HL-60 (cell line): ENCODE data around the gene USP36.
A peak's percentile ranks its signal among the peaks of the same experiment; 100 is the strongest.

Source experiments
- GABPA ChIP-seq: IDR thresholded peaks from 2 replicates; pipeline ENCODE4 v1.6.1; 2012; ENCODE audit warnings: low read depth
- POLR2AphosphoS5 ChIP-seq: IDR thresholded peaks from 2 replicates; pipeline ENCODE4 v1.6.1; 2012; ENCODE audit warnings: low read depth
- TF ChIP-seq, protein P1 (sequence below): IDR thresholded peaks from one replicate; pipeline ENCODE4 v1.5.1; 2011; ENCODE audit warnings: low read length, control low read depth, inconsistent platforms; ENCODE audit not compliant: insufficient read depth

DNA sequence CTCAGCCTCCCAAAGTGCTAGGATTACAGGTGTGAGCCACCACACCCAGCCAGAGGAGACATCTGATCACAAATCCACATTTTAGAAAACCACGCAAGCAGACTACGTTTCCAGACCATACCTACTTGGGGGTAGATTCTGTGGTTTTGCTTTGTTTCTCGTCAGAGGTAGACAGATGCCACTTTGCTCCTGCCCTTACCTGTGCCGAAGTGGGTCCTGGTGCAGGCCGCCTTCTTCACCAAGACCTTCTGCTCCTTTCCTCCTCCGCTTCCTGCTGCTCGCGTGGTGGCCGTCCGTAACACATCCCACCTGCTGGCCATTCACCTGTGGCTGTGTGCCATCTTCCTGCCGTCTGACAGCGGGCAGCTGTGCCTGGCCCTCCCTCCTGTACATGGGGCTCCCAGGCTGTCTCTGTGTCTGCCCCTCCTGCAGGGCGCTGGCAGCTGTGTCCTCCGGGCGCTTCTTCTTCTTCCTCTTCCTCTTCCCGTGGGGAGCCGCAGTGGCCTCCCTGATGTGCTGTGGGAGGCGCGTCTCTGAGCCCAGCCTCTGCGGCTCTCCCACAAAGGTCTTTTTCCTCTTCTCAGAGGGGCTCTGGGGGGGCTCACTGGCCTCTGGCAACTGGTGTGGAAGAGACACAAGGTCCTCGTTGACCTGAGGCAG, 37.3 kb downstream of the USP36 start:
- TF ChIP-seq, protein P1, sequence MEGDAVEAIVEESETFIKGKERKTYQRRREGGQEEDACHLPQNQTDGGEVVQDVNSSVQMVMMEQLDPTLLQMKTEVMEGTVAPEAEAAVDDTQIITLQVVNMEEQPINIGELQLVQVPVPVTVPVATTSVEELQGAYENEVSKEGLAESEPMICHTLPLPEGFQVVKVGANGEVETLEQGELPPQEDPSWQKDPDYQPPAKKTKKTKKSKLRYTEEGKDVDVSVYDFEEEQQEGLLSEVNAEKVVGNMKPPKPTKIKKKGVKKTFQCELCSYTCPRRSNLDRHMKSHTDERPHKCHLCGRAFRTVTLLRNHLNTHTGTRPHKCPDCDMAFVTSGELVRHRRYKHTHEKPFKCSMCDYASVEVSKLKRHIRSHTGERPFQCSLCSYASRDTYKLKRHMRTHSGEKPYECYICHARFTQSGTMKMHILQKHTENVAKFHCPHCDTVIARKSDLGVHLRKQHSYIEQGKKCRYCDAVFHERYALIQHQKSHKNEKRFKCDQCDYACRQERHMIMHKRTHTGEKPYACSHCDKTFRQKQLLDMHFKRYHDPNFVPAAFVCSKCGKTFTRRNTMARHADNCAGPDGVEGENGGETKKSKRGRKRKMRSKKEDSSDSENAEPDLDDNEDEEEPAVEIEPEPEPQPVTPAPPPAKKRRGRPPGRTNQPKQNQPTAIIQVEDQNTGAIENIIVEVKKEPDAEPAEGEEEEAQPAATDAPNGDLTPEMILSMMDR: no peak
- TF ChIP-seq POLR2AphosphoS5 (peak; percentile 26; the same call in 1 of the 2 replicates), GABPA (no peak)
